Keratinocyte (primary cell): ENCODE data around the gene ENTREP1.

Experiments used
- EZH2 ChIP-seq: IDR thresholded peaks from one replicate; pipeline ENCODE4 v1.6.1; 2012; ENCODE audit warnings: inconsistent platforms, mild to moderate bottlenecking, low read length, moderate library complexity
- TF ChIP-seq, protein P1 (sequence below), 3 experiments: IDR thresholded peaks in 1 of 3; conservative IDR thresholded peaks in 1 of 3; optimal IDR thresholded peaks in 1 of 3; 2 replicates in 2 of 3; 3 replicates in 1 of 3; pipeline versions ENCODE3 to v1.5.1; 2011; ENCODE audit warnings: low read length in 3 of 3, mild to moderate bottlenecking in 3 of 3, moderate library complexity in 2 of 3, control low read depth in 1 of 3, inconsistent platforms in 1 of 3; ENCODE audit not compliant: insufficient read depth in 2 of 3; ENCODE audit errors: extremely low read depth in 1 of 3

DNA sequence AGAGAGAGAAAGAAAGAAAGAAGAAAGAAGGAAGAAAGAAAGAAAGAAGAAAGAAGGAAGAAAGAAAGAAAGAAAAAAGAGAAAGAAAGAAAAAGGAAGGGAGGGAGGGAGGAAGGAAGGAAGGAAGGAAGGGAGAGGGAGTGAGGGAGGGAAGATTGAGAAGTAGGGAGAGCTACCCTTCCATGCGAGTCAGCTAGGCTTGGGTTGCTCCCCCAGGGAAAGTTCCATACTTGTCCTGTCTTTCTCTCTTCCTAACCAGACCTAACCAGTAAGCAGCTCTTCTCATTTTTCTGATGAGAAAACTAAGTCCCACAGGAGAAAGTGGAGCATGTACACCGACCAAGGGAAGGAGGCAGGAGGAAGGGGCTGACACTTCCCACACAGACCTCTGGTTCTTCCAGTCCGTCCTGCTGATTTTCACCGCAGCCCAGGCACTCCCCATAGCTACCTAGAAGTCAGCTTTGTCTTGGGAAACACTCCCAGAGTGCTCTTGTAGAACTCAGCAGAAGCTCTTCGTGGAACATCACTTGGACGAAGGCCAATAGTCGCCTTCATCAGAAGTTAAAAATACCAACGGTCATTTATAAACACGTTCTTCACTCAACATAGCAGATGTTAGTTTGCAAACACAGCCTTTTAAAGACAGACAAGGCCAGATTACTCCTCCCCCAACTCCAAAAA is 29.0 kb upstream of the ENTREP1 start:
- no peak for TF ChIP-seq EZH2
- TF ChIP-seq, protein P1, sequence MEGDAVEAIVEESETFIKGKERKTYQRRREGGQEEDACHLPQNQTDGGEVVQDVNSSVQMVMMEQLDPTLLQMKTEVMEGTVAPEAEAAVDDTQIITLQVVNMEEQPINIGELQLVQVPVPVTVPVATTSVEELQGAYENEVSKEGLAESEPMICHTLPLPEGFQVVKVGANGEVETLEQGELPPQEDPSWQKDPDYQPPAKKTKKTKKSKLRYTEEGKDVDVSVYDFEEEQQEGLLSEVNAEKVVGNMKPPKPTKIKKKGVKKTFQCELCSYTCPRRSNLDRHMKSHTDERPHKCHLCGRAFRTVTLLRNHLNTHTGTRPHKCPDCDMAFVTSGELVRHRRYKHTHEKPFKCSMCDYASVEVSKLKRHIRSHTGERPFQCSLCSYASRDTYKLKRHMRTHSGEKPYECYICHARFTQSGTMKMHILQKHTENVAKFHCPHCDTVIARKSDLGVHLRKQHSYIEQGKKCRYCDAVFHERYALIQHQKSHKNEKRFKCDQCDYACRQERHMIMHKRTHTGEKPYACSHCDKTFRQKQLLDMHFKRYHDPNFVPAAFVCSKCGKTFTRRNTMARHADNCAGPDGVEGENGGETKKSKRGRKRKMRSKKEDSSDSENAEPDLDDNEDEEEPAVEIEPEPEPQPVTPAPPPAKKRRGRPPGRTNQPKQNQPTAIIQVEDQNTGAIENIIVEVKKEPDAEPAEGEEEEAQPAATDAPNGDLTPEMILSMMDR (optimal IDR thresholded peaks at IDR 0.05 in 1 of 3, IDR thresholded peaks at IDR 0.05 in 1 of 3, conservative IDR thresholded peaks at IDR 0.05 in 1 of 3; ENCODE audit: extremely low read depth in 1 of 3, insufficient read depth in 2 of 3, low read length in 3 of 3) = no peak
